Umbilical cord (tissue), 2 donors: ENCODE data around the gene C13orf42. TPM values are rescaled to one million over a fixed set of nuclear protein-coding genes. Genes with fewer than 3 reads are reported as not detected.

ENCODE experiments used
- DNase-seq: peaks from one replicate; pipeline ENCODE4 v3.0.0-alpha.2; 2015; ENCODE audit warnings: low spot score
- total RNA-seq: library from RNA; depleted of rRNA; stranded (reverse); fragments of >200 nt; gene quantifications from one replicate; pipeline ENCODE4 v1.2.3, GENCODE V29; 2014; ENCODE audit warnings: low replicate concordance; ENCODE audit not compliant: insufficient read depth

Gene C13orf42
- total RNA-seq, 1 donor from 2014 or later: 0.48 TPM

- DNase-seq: no peak
These were observed 76.2 kb downstream of the C13orf42 start for GRCh38 chr13:51034906-51035305.

- DNase-seq: no peak
These were observed 77.5 kb downstream of the C13orf42 start for GRCh38 chr13:51033421-51034185.

GRCh38 chr13:51032831-51033230 lies 78.2 kb downstream of the C13orf42 start:
- no peak for DNase-seq

Other genes with a start within 250 kb of the C13orf42 start
- gene RNASEH2B, start 201.5 kb downstream of the C13orf42 start, total RNA-seq: 86.4 TPM
- gene FAM124A, start 111.1 kb upstream of the C13orf42 start, total RNA-seq: 3.6 TPM
- 4.3 TPM for gene SERPINE3, start 228.4 kb upstream of the C13orf42 start, total RNA-seq